HepG2 (cell line): Measurements from ENCODE around the gene MRPL30. TPM values are rescaled to one million over a fixed set of nuclear protein-coding genes. Genes with fewer than 3 reads are reported as not detected.

Experiments
- FOXM1 ChIP-seq: sonication (generic); formaldehyde crosslinking; IDR thresholded peaks from 2 replicates; pipeline ENCODE4 v1.5.0; 2020; ENCODE audit warnings: missing genetic modification reagents
- FOXP1 ChIP-seq, 2 experiments: fragments of 450-650 bp in 1 of 2; IDR thresholded peaks; 2 replicates each; pipeline ENCODE4 v1.6.1; 2017 to 2018; ENCODE audit warnings: antibody characterized with exemption in 1 of 2
- GABPA ChIP-seq, 2 experiments: IDR thresholded peaks; 2 replicates each; pipeline ENCODE4 v1.6.1; 2011 to 2016; ENCODE audit warnings: low read depth in 2 of 2, low read length in 1 of 2, missing biosample characterization in 1 of 2, missing genetic modification characterization in 1 of 2
- ZNF256 ChIP-seq: sonication (generic); formaldehyde crosslinking; conservative IDR thresholded peaks from 2 replicates; pipeline ENCODE4 v1.4.0; 2020; ENCODE audit warnings: missing genetic modification reagents
- ZNF337 ChIP-seq: sonication (generic); formaldehyde crosslinking; IDR thresholded peaks from 2 replicates; pipeline ENCODE4 v1.5.1; 2020; ENCODE audit warnings: missing genetic modification reagents, low read depth, mild to moderate bottlenecking, borderline replicate concordance
- ZNF572 ChIP-seq: sonication (generic); formaldehyde crosslinking; IDR thresholded peaks from 2 replicates; pipeline ENCODE4 v1.5.1; 2020; ENCODE audit warnings: mild to moderate bottlenecking, missing genetic modification reagents
- ZNF644 ChIP-seq: IDR thresholded peaks from 2 replicates; pipeline ENCODE4 v1.6.1; 2016; ENCODE audit warnings: low read depth
- ZNF839 ChIP-seq: sonication (generic); formaldehyde crosslinking; IDR thresholded peaks from 2 replicates; pipeline ENCODE4 v1.4.0; 2020; ENCODE audit warnings: missing genetic modification reagents, mild to moderate bottlenecking, borderline replicate concordance
- polyA plus RNA-seq, 8 experiments: library from polyadenylated mRNA; depleted of rRNA in 3 of 8; stranded (reverse) in 7 of 8; unstranded in 1 of 8; fragments of >200 nt; fragmentation: Illumina TruSeq in 4 of 8; extraction: Trizol in 4 of 8; gene quantifications; 2 replicates each; pipeline versions ENCODE4 v1.2.1 to v1.2.3, GENCODE V29; 2011 to 2016; ENCODE audit warnings: low read depth in 4 of 8, missing spikeins in 1 of 8, mixed read lengths in 1 of 8; ENCODE audit not compliant: insufficient read depth in 1 of 8
- total RNA-seq, 5 experiments: library from RNA; depleted of rRNA; stranded (reverse); fragments of >200 nt; fragmentation: Illumina TruSeq; extraction: Trizol; gene quantifications; 2 replicates each; pipeline ENCODE4 v1.2.3, GENCODE V29; 2016; ENCODE audit warnings: low read depth in 1 of 5
- TF ChIP-seq, protein P1 (sequence below): conservative IDR thresholded peaks from 2 replicates; pipeline ENCODE4 v1.6.1; 2018; ENCODE audit warnings: missing genetic modification reagents
- TF ChIP-seq, protein P2 (sequence below), 2 experiments: fragments of 450-650 bp in 1 of 2; sonication (generic) in 1 of 2; formaldehyde crosslinking in 1 of 2; IDR thresholded peaks; 2 replicates each; pipeline versions ENCODE4 v1.6.1 to v1.8.0; 2016 to 2022; ENCODE audit warnings: antibody characterized with exemption in 1 of 2, mild to moderate bottlenecking in 1 of 2, missing genetic modification reagents in 1 of 2
- TF ChIP-seq, protein P3 (sequence below): sonication (generic); formaldehyde crosslinking; IDR thresholded peaks from 2 replicates; pipeline ENCODE4 v1.4.0; 2020; ENCODE audit warnings: low read depth, mild to moderate bottlenecking, missing genetic modification reagents
- TF ChIP-seq, protein P4 (sequence below), 2 experiments: sonication (generic) in 1 of 2; formaldehyde crosslinking in 1 of 2; IDR thresholded peaks; 2 replicates each; pipeline versions ENCODE4 v1.4.0 to v1.6.1; 2018 to 2020; ENCODE audit warnings: missing genetic modification reagents in 2 of 2, borderline replicate concordance in 1 of 2, low read depth in 1 of 2, mild to moderate bottlenecking in 1 of 2, missing biosample characterization in 1 of 2

The MRPL30 gene
- total and polyA plus RNA-seq, 2 of the 13 experiments (the other 11 are each of a cell fraction or from before 2014, with no cell fraction given): 30.2 to 75.3 TPM

DNA sequence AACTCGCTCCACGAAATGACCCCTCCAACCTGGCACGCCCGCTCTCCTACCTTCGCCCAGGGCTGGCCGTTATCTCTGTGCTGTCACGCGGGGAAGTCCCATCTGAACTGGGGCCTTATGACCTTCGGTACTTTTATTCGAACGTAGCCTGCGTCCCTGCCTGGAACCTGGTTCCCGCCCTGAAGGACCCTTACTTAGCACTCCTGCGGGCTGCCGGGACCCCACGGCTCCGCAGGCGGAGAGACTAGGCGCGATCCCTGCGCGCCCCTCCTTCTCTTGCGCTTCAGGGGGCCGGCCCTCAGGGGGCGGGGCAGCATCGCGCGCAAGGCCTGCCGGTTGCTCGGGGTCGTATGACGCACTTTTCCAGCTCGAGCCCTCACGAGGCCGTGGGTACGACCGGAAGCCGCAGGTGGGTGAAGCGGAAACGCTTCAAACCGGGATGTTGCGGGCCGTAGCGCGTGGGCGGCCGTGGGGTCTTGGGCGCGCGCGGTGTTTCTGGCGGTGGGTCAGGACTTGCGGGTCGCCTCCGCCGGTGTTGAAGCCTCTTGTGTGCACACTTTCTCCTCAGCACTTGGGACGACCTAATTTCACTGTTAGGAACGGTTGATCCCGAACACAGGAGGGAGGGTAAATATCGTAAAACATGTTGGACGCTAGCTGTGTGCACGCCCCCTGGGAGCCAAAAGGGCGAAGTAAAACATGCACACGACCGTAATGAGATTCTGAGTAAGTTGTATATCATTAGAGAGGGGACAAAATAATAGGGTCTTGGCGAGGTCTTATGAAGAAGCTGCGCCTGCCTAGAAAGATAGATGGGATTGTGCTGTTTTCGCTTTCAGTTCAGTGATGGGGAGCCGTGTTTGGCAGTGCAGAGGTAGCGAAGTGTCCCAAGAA is 26.1 kb upstream of the MRPL30 start, which contains the start of the genes LIPT1 and TSGA10 (continued):
- TF ChIP-seq ZNF839 (CRISPR knock-in tag): peak; percentile 90; the same call in 1 of the 2 replicates
- TF ChIP-seq FOXP1 (IDR thresholded peaks at IDR 0.05): no peak
- TF ChIP-seq FOXP1 (CRISPR knock-in tag; IDR thresholded peaks at IDR 0.05): peak; percentile 67
- TF ChIP-seq, protein P1, sequence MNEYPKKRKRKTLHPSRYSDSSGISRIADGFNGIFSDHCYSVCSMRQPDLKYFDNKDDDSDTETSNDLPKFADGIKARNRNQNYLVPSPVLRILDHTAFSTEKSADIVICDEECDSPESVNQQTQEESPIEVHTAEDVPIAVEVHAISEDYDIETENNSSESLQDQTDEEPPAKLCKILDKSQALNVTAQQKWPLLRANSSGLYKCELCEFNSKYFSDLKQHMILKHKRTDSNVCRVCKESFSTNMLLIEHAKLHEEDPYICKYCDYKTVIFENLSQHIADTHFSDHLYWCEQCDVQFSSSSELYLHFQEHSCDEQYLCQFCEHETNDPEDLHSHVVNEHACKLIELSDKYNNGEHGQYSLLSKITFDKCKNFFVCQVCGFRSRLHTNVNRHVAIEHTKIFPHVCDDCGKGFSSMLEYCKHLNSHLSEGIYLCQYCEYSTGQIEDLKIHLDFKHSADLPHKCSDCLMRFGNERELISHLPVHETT (CRISPR knock-in tag): peak; percentile 98
- 0 out of 2 replicates have a peak, but pooled peaks have one; percentile 14 for TF ChIP-seq ZNF644 (CRISPR knock-in tag)
- TF ChIP-seq GABPA (IDR thresholded peaks at IDR 0.05; ENCODE audit: low read depth, low read length): peak; percentile 96
- TF ChIP-seq GABPA (CRISPR knock-in tag; IDR thresholded peaks at IDR 0.05; ENCODE audit: low read depth): peak; percentile 97
- peak; percentile 92 for TF ChIP-seq ZNF256 (CRISPR knock-in tag)
- TF ChIP-seq, protein P2, sequence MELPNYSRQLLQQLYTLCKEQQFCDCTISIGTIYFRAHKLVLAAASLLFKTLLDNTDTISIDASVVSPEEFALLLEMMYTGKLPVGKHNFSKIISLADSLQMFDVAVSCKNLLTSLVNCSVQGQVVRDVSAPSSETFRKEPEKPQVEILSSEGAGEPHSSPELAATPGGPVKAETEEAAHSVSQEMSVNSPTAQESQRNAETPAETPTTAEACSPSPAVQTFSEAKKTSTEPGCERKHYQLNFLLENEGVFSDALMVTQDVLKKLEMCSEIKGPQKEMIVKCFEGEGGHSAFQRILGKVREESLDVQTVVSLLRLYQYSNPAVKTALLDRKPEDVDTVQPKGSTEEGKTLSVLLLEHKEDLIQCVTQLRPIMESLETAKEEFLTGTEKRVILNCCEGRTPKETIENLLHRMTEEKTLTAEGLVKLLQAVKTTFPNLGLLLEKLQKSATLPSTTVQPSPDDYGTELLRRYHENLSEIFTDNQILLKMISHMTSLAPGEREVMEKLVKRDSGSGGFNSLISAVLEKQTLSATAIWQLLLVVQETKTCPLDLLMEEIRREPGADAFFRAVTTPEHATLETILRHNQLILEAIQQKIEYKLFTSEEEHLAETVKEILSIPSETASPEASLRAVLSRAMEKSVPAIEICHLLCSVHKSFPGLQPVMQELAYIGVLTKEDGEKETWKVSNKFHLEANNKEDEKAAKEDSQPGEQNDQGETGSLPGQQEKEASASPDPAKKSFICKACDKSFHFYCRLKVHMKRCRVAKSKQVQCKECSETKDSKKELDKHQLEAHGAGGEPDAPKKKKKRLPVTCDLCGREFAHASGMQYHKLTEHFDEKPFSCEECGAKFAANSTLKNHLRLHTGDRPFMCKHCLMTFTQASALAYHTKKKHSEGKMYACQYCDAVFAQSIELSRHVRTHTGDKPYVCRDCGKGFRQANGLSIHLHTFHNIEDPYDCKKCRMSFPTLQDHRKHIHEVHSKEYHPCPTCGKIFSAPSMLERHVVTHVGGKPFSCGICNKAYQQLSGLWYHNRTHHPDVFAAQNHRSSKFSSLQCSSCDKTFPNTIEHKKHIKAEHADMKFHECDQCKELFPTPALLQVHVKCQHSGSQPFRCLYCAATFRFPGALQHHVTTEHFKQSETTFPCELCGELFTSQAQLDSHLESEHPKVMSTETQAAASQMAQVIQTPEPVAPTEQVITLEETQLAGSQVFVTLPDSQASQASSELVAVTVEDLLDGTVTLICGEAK (IDR thresholded peaks at IDR 0.05): peak; percentile 59
- TF ChIP-seq, protein P2 (CRISPR knock-in tag; IDR thresholded peaks at IDR 0.05): peak; percentile 97
- TF ChIP-seq, protein P3, sequence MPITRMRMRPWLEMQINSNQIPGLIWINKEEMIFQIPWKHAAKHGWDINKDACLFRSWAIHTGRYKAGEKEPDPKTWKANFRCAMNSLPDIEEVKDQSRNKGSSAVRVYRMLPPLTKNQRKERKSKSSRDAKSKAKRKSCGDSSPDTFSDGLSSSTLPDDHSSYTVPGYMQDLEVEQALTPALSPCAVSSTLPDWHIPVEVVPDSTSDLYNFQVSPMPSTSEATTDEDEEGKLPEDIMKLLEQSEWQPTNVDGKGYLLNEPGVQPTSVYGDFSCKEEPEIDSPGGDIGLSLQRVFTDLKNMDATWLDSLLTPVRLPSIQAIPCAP (CRISPR knock-in tag): no peak; the same call in none of the 2 replicates
- TF ChIP-seq ZNF337 (CRISPR knock-in tag): peak; percentile 98
- peak; percentile 96 for TF ChIP-seq ZNF572 (CRISPR knock-in tag)
- TF ChIP-seq FOXM1: no peak; the same call in 1 of the 2 replicates
- TF ChIP-seq, protein P4, sequence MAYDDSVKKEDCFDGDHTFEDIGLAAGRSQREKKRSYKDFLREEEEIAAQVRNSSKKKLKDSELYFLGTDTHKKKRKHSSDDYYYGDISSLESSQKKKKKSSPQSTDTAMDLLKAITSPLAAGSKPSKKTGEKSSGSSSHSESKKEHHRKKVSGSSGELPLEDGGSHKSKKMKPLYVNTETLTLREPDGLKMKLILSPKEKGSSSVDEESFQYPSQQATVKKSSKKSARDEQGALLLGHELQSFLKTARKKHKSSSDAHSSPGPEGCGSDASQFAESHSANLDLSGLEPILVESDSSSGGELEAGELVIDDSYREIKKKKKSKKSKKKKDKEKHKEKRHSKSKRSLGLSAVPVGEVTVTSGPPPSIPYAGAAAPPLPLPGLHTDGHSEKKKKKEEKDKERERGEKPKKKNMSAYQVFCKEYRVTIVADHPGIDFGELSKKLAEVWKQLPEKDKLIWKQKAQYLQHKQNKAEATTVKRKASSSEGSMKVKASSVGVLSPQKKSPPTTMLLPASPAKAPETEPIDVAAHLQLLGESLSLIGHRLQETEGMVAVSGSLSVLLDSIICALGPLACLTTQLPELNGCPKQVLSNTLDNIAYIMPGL (CRISPR knock-in tag; IDR thresholded peaks at IDR 0.05; ENCODE audit: borderline replicate concordance in 1 of 2, low read depth in 1 of 2): peak; percentile 93 to 96; a peak in 3 of 4 replicates
